Nephron progenitor cell (in vitro differentiated cells): ENCODE measurements around the gene GPR68.

Experiments
- DNase-seq: peaks from one replicate; pipeline ENCODE4 v3.0.0; 2021
- H3K27ac Mint-ChIP-seq: 2 replicates; pipeline ENCODE4 v1.8.0; 2021; ENCODE audit warnings: mild to moderate bottlenecking, moderate library complexity, mixed read lengths
- H3K27me3 Mint-ChIP-seq: 2 replicates; pipeline ENCODE4 v1.8.0; 2021; ENCODE audit warnings: mild to moderate bottlenecking, low read depth, mixed read lengths; ENCODE audit not compliant: poor library complexity
- H3K36me3 Mint-ChIP-seq: 2 replicates; pipeline ENCODE4 v1.8.0; 2021; ENCODE audit warnings: low read depth, mixed read lengths
- H3K4me1 Mint-ChIP-seq: 2 replicates; pipeline ENCODE4 v1.8.0; 2021; ENCODE audit warnings: mixed read lengths
- H3K4me3 Mint-ChIP-seq: 2 replicates; pipeline ENCODE4 v1.8.0; 2021; ENCODE audit warnings: mild to moderate bottlenecking, moderate library complexity, mixed read lengths
- H3K9me3 Mint-ChIP-seq: 2 replicates; pipeline ENCODE4 v1.8.0; 2021; ENCODE audit warnings: mild to moderate bottlenecking, moderate library complexity, mixed read lengths
- TF ChIP-seq, protein P1 (sequence below): fragments of 200-600 bp; sonication (generic); IDR thresholded peaks from 2 replicates; pipeline ENCODE4 v1.5.0; 2021; ENCODE audit warnings: antibody characterized with exemption

Gene GPR68

DNA sequence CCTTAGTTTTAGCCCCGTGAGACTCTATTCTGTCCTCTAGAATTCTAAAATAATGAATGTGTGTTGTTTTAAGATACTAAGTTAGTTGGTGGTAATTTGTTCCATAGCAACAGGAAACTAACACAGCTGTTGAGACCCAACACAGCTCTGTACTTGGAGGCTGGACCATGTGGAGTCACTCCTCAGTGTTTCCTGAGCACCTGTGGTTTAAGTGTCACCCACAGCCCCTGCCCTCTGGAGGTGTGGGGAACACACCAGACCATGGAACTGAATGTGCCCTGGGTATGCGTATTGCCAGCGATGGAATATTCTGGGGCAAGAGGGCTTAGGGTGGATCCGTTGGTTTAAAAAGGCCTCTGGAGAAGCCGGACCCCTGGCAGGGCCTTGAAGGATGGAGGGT is 16.6 kb upstream of the GPR68 start:
- Mint-ChIP-seq H3K36me3 (no peaks in the 10 kb centered on the region), H3K4me1 (peaks cover 30% of the 10 kb centered on the region), H3K9me3 (peaks cover 3% of the 10 kb centered on the region), H3K4me3 (no peak overlapping the region), H3K27me3 (peaks cover 63% of the 10 kb centered on the region), H3K27ac (no peak overlapping the region)
- DNase-seq = no peak
- TF ChIP-seq, protein P1, sequence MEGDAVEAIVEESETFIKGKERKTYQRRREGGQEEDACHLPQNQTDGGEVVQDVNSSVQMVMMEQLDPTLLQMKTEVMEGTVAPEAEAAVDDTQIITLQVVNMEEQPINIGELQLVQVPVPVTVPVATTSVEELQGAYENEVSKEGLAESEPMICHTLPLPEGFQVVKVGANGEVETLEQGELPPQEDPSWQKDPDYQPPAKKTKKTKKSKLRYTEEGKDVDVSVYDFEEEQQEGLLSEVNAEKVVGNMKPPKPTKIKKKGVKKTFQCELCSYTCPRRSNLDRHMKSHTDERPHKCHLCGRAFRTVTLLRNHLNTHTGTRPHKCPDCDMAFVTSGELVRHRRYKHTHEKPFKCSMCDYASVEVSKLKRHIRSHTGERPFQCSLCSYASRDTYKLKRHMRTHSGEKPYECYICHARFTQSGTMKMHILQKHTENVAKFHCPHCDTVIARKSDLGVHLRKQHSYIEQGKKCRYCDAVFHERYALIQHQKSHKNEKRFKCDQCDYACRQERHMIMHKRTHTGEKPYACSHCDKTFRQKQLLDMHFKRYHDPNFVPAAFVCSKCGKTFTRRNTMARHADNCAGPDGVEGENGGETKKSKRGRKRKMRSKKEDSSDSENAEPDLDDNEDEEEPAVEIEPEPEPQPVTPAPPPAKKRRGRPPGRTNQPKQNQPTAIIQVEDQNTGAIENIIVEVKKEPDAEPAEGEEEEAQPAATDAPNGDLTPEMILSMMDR = no peak

DNA sequence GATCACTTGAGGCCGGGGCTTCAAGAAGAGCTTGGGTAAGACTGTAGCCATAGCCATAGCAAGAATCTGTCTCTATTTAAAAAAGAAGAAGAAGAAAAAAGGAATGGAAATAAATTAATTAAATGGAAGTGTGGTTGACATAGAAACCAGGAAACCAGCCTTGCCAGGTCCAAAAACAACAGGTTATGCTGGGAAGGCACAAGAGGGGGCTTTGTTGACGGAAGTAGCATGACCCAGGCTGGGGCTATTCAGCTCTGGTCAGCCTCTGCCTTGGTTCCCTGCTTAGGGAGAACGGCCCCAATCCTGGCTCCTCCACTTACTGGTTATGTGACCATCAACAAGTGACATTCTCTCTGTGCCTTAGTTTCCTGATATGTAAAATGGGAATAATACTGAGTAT is 14.4 kb upstream of the GPR68 start:
- H3K27me3 Mint-ChIP-seq = peaks cover 63% of the 10 kb centered on the region
- no peaks in the 10 kb centered on the region for H3K36me3 Mint-ChIP-seq
- peaks cover 23% of the 10 kb centered on the region for H3K4me1 Mint-ChIP-seq
- no peak overlapping the region for H3K4me3 Mint-ChIP-seq
- peaks cover 3% of the 10 kb centered on the region for H3K9me3 Mint-ChIP-seq
- TF ChIP-seq, protein P1 = no peak
- peak overlapping the region; percentile 53 for H3K27ac Mint-ChIP-seq
- DNase-seq = no peak

DNA sequence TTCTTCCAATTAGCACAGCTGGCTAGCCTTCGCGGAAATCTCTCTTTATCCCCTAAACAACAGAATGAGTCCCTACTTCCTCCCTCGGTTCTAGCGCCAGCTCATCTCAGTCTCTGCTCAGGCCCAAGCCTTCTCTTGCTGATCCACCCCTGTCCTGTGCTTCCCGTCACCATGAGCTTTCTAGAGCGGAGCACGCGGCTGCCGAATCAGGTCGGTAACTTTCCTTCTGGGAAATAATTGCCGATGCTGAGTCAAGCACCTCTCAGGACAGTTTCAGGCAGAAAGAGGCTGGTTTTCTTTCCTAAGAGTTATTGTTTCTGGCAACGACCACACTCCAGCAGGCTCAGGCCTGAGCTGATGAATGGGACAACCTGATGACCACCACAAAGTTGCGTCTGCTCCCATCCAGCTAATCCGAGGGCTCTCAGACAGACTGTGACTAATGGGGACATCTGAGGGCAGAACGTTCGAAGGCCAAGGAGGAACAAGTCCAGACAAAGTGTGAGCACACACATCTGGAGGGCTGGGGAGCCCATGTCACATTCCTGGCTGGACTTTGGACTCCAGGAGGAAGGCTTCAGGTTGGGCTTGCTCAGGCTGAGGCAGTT is 13.6 kb upstream of the GPR68 start:
- DNase-seq = no peak
- H3K27me3 Mint-ChIP-seq = peaks cover 59% of the 10 kb centered on the region
- peaks cover 3% of the 10 kb centered on the region for H3K9me3 Mint-ChIP-seq
- TF ChIP-seq, protein P1 = no peak
- no peaks in the 10 kb centered on the region for H3K36me3 Mint-ChIP-seq
- peaks cover 16% of the 10 kb centered on the region for H3K4me1 Mint-ChIP-seq
- H3K4me3 Mint-ChIP-seq = no peak overlapping the region
- H3K27ac Mint-ChIP-seq = no peak overlapping the region

DNA sequence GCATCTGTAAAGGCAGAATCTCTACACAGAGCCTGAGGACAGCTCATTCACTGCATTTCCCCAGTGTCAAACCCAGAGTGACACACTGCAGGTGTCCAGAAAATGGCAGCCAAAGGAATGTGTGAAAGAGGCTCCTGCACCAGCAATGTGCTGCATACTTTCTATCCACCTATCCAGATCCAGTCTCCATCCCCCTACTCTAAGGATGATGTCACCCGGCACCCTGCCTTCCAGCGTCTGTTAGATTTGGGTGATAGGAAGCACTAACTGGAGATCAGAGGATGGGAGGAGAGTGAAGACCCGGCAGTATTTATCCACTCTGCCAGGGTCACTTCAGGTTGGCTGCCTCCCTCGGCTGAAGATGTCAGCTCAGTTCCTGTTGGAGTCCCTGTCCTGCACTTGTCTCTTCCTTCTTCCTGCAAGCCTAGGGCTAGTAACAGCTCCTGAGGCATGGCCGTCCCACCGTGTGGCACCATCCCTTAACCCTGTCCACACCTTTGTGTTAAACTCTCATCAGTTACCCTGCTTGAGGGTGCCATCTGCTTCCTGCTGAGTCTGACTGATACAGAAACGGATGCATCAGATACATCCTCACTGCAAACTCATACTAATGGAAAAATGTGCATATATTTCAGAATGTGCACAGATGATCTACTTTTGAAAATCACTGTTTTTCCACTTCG is 13.0 kb upstream of the GPR68 start:
- H3K9me3 Mint-ChIP-seq = peaks cover 3% of the 10 kb centered on the region
- peak overlapping the region; percentile 84 for H3K27ac Mint-ChIP-seq
- TF ChIP-seq, protein P1 = no peak
- no peak overlapping the region for H3K4me3 Mint-ChIP-seq
- no peak for DNase-seq
- peaks cover 14% of the 10 kb centered on the region for H3K4me1 Mint-ChIP-seq
- no peaks in the 10 kb centered on the region for H3K36me3 Mint-ChIP-seq
- H3K27me3 Mint-ChIP-seq = peaks cover 59% of the 10 kb centered on the region

DNA sequence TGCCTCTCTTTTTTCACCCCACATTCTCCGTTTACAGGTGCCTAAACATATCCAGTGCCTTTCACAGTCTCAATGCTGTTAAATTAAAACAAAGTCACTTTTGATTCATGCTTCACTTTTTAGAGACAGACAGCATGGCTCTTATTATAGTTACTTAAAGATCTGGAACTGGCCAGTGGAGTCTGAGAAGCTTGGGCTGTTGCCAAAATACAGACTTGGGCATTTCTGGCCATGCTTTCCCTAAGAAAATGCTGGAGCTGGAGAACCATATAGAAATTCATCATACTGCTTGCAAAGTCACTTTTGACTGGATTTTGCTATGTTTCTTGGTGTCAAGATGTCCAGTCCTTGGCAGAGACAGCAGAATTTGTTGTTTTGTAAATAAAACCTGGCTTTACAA is 12.2 kb upstream of the GPR68 start:
- peaks cover 62% of the 10 kb centered on the region for H3K27me3 Mint-ChIP-seq
- no peak overlapping the region for H3K4me3 Mint-ChIP-seq
- no peaks in the 10 kb centered on the region for H3K36me3 Mint-ChIP-seq

More for the DNA sequence above, 12.2 kb upstream of the GPR68 start:
- Mint-ChIP-seq H3K4me1 (peaks cover 14% of the 10 kb centered on the region), H3K27ac (no peak overlapping the region), H3K9me3 (peaks cover 3% of the 10 kb centered on the region)
- DNase-seq = no peak
- TF ChIP-seq, protein P1 = no peak
